Stimulated activated CD4-positive, alpha-beta T cell treated with anti-CD3 and anti-CD28 coated beads, Interleukin-1b, Interleukin-23, amount 100 ng/mL, for 4 hours (primary cell): Measurements from ENCODE around the gene KCNIP4.

Experiments used
- DNase-seq, 2 donors: peaks; one replicate each; pipeline ENCODE4 v3.0.0-alpha.2; 2020; ENCODE audit warnings: low read depth in 2 of 2

Gene KCNIP4

GRCh38 chr4:21763855-21764254 is 184.7 kb downstream of the KCNIP4 start:
- DNase-seq, result no peak

GRCh38 chr4:21757248-21757647 is 191.3 kb downstream of the KCNIP4 start:
- DNase-seq, result no peak

- DNase-seq, result no peak
Measured at GRCh38 chr4:21753084-21753760, 195.3 kb downstream of the KCNIP4 start.

- no peak for DNase-seq
Measured at GRCh38 chr4:21752616-21753015, 196.0 kb downstream of the KCNIP4 start.

- DNase-seq, result no peak
Measured at GRCh38 chr4:21749924-21750323, 198.6 kb downstream of the KCNIP4 start.

- no peak for DNase-seq
Measured at GRCh38 chr4:21749412-21749811, 199.2 kb downstream of the KCNIP4 start.

- no peak for DNase-seq
Measured at GRCh38 chr4:21744046-21744445, 204.5 kb downstream of the KCNIP4 start.

GRCh38 chr4:21742326-21742725 is 206.2 kb downstream of the KCNIP4 start:
- no peak for DNase-seq

GRCh38 chr4:21738821-21739220 is 209.8 kb downstream of the KCNIP4 start:
- DNase-seq, result no peak

GRCh38 chr4:21735866-21736265 is 212.7 kb downstream of the KCNIP4 start:
- DNase-seq, result no peak

GRCh38 chr4:21733894-21734630 is 214.5 kb downstream of the KCNIP4 start:
- no peak for DNase-seq

GRCh38 chr4:21728304-21728703 is 220.3 kb downstream of the KCNIP4 start:
- DNase-seq, result no peak

- no peak for DNase-seq
Measured at GRCh38 chr4:21726255-21726815, 222.2 kb downstream of the KCNIP4 start.

- DNase-seq, result no peak
Measured at GRCh38 chr4:21722157-21722839, 226.3 kb downstream of the KCNIP4 start.

GRCh38 chr4:21716531-21716930 is 232.0 kb downstream of the KCNIP4 start:
- no peak for DNase-seq

GRCh38 chr4:21710179-21710835 is 238.3 kb downstream of the KCNIP4 start:
- no peak for DNase-seq

GRCh38 chr4:21709761-21710160 is 238.8 kb downstream of the KCNIP4 start:
- DNase-seq, result no peak

GRCh38 chr4:21709031-21709430 is 239.5 kb downstream of the KCNIP4 start:
- no peak for DNase-seq

- DNase-seq, result no peak
Measured at GRCh38 chr4:21699446-21699845, 249.1 kb downstream of the KCNIP4 start.

- DNase-seq, result no peak
Measured at GRCh38 chr4:21697583-21697982, 251.0 kb downstream of the KCNIP4 start.

- no peak for DNase-seq
Measured at GRCh38 chr4:21695141-21695540, 253.4 kb downstream of the KCNIP4 start.

- DNase-seq, result no peak
Measured at GRCh38 chr4:21692241-21692640, 256.3 kb downstream of the KCNIP4 start.
